ENCODE measurements around the gene WWOX.
A peak's percentile ranks its signal among the peaks of the same experiment; 100 is the strongest.

Gene WWOX

GRCh38 chr16:78897299-78897698 is 797.8 kb downstream of the WWOX start:
- Histone ChIP-seq H2BK12ac (ENCODE audit: low read length) (no peak overlapping the region), H3K79me1 (ENCODE audit: low read length) (no peaks in the 10 kb centered on the region), H3K23ac (ENCODE audit: low read length) (no peak overlapping the region), H2BK120ac (ENCODE audit: insufficient read depth, low read length, poor library complexity) (no peak overlapping the region), H4K12ac (ENCODE audit: low read depth, low read length) (no peak overlapping the region), H4K91ac (ENCODE audit: low read depth, low read length) (no peak overlapping the region), H3K79me2 (ENCODE audit: control insufficient read depth, insufficient read depth, low read length, poor library complexity) (no peaks in the 10 kb centered on the region), H3K36me3 (ENCODE audit: control insufficient read depth in 1 of 2, insufficient read depth in 2 of 2, low read length in 2 of 2) (no peaks in the 10 kb centered on the region), H3K4ac (ENCODE audit: low read depth, low read length) (no peak overlapping the region), H2AFZ (ENCODE audit: insufficient read depth, low read length, poor library complexity) (no peak overlapping the region), H4K8ac (ENCODE audit: low read depth, low read length) (no peak overlapping the region), H3K27me3 (ENCODE audit: insufficient read depth, low read length) (no peaks in the 10 kb centered on the region), H3K9me3 (ENCODE audit: insufficient read depth, low read depth, low read length) (no peaks in the 10 kb centered on the region), H3K14ac (ENCODE audit: low read length) (no peak overlapping the region), H3K27ac (ENCODE audit: low read depth, low read length) (no peak overlapping the region), H3K9ac (ENCODE audit: low read length) (no peak overlapping the region), H3K4me1 (ENCODE audit: control insufficient read depth in 1 of 2, insufficient read depth in 2 of 2, low read length in 2 of 2) (no peaks in the 10 kb centered on the region), H2BK5ac (ENCODE audit: low read depth, low read length, poor library complexity) (no peak overlapping the region), H3K4me3 (ENCODE audit: low read depth, low read length) (no peak overlapping the region), H3K18ac (ENCODE audit: low read length) (no peak overlapping the region), H2AK5ac (ENCODE audit: low read length) (no peak overlapping the region), H3K4me2 (ENCODE audit: low read length) (no peak overlapping the region)
- WGBS (ENCODE audit: extremely low coverage, insufficient coverage, insufficient read length), result 100% methylated on average over 2 of the region's 5 CpGs
- DNase-seq, result no peak

- no peak overlapping the region for H4K12ac ChIP-seq (ENCODE audit: low read depth, low read length)
- no peak overlapping the region for H2AFZ ChIP-seq (ENCODE audit: insufficient read depth, low read length, poor library complexity)
- H3K4me1 ChIP-seq (ENCODE audit: control insufficient read depth in 1 of 2, insufficient read depth in 2 of 2, low read length in 2 of 2), result no peaks in the 10 kb centered on the region
- H3K9ac ChIP-seq (ENCODE audit: low read length), result no peak overlapping the region
- no peak overlapping the region for H3K18ac ChIP-seq (ENCODE audit: low read length)
- H2BK12ac ChIP-seq (ENCODE audit: low read length), result no peak overlapping the region
- no peak overlapping the region for H3K27ac ChIP-seq (ENCODE audit: low read depth, low read length)
- no peak overlapping the region for H3K4me2 ChIP-seq (ENCODE audit: low read length)
- no peak overlapping the region for H2BK120ac ChIP-seq (ENCODE audit: insufficient read depth, low read length, poor library complexity)
- no peaks in the 10 kb centered on the region for H3K36me3 ChIP-seq (ENCODE audit: control insufficient read depth in 1 of 2, insufficient read depth in 2 of 2, low read length in 2 of 2)
- no peak overlapping the region for H2BK5ac ChIP-seq (ENCODE audit: low read depth, low read length, poor library complexity)
- no peak overlapping the region for H3K14ac ChIP-seq (ENCODE audit: low read length)
- H3K23ac ChIP-seq (ENCODE audit: low read length), result no peak overlapping the region
- H3K9me3 ChIP-seq (ENCODE audit: insufficient read depth, low read depth, low read length), result no peaks in the 10 kb centered on the region
- no peak overlapping the region for H3K4me3 ChIP-seq (ENCODE audit: low read depth, low read length)
- H3K4ac ChIP-seq (ENCODE audit: low read depth, low read length), result no peak overlapping the region
- no peaks in the 10 kb centered on the region for H3K27me3 ChIP-seq (ENCODE audit: insufficient read depth, low read length)
- H4K91ac ChIP-seq (ENCODE audit: low read depth, low read length), result no peak overlapping the region
- H3K79me1 ChIP-seq (ENCODE audit: low read length), result no peaks in the 10 kb centered on the region
- no CpG with 5 or more reads among the region's 6 CpGs for WGBS (ENCODE audit: extremely low coverage, insufficient coverage, insufficient read length)
- DNase-seq, result peak in 1 of 2 donors; percentile 12
- no peaks in the 10 kb centered on the region for H3K79me2 ChIP-seq (ENCODE audit: control insufficient read depth, insufficient read depth, low read length, poor library complexity)
- H2AK5ac ChIP-seq (ENCODE audit: low read length), result no peak overlapping the region
- no peak overlapping the region for H4K8ac ChIP-seq (ENCODE audit: low read depth, low read length)
These were observed 800.8 kb downstream of the WWOX start for GRCh38 chr16:78900044-78900811.

GRCh38 chr16:78900966-78901365 is 801.5 kb downstream of the WWOX start:
- Histone ChIP-seq H3K14ac (ENCODE audit: low read length) (no peak overlapping the region), H3K79me2 (ENCODE audit: control insufficient read depth, insufficient read depth, low read length, poor library complexity) (no peaks in the 10 kb centered on the region), H4K91ac (ENCODE audit: low read depth, low read length) (no peak overlapping the region), H3K4me1 (ENCODE audit: control insufficient read depth in 1 of 2, insufficient read depth in 2 of 2, low read length in 2 of 2) (no peaks in the 10 kb centered on the region), H3K27ac (ENCODE audit: low read depth, low read length) (no peak overlapping the region), H2BK5ac (ENCODE audit: low read depth, low read length, poor library complexity) (no peak overlapping the region), H2BK12ac (ENCODE audit: low read length) (no peak overlapping the region), H3K23ac (ENCODE audit: low read length) (no peak overlapping the region), H4K12ac (ENCODE audit: low read depth, low read length) (no peak overlapping the region), H2AK5ac (ENCODE audit: low read length) (no peak overlapping the region), H4K8ac (ENCODE audit: low read depth, low read length) (no peak overlapping the region), H3K18ac (ENCODE audit: low read length) (no peak overlapping the region), H2BK120ac (ENCODE audit: insufficient read depth, low read length, poor library complexity) (no peak overlapping the region), H3K4me3 (ENCODE audit: low read depth, low read length) (no peak overlapping the region), H3K9me3 (ENCODE audit: insufficient read depth, low read depth, low read length) (no peaks in the 10 kb centered on the region), H3K9ac (ENCODE audit: low read length) (no peak overlapping the region), H3K36me3 (ENCODE audit: control insufficient read depth in 1 of 2, insufficient read depth in 2 of 2, low read length in 2 of 2) (no peaks in the 10 kb centered on the region), H3K4ac (ENCODE audit: low read depth, low read length) (no peak overlapping the region), H3K27me3 (ENCODE audit: insufficient read depth, low read length) (no peaks in the 10 kb centered on the region), H3K79me1 (ENCODE audit: low read length) (no peaks in the 10 kb centered on the region), H3K4me2 (ENCODE audit: low read length) (no peak overlapping the region), H2AFZ (ENCODE audit: insufficient read depth, low read length, poor library complexity) (no peak overlapping the region)
- DNase-seq, result no peak
- WGBS (ENCODE audit: extremely low coverage, insufficient coverage, insufficient read length), result no CpG with 5 or more reads among the region's 4 CpGs

GRCh38 chr16:78902321-78902720 is 802.9 kb downstream of the WWOX start:
- Histone ChIP-seq H3K79me1 (ENCODE audit: low read length) (no peaks in the 10 kb centered on the region), H2AFZ (ENCODE audit: insufficient read depth, low read length, poor library complexity) (no peak overlapping the region)

More at GRCh38 chr16:78902321-78902720, 802.9 kb downstream of the WWOX start:
- H3K14ac ChIP-seq (ENCODE audit: low read length), result no peak overlapping the region
- H3K27ac ChIP-seq (ENCODE audit: low read depth, low read length), result no peak overlapping the region
- no peak overlapping the region for H2BK120ac ChIP-seq (ENCODE audit: insufficient read depth, low read length, poor library complexity)
- H3K4me2 ChIP-seq (ENCODE audit: low read length), result no peak overlapping the region
- no peak overlapping the region for H4K12ac ChIP-seq (ENCODE audit: low read depth, low read length)
- no peak overlapping the region for H3K23ac ChIP-seq (ENCODE audit: low read length)
- no peak overlapping the region for H3K4me3 ChIP-seq (ENCODE audit: low read depth, low read length)
- peak overlapping the region; percentile 50 for H3K9ac ChIP-seq (ENCODE audit: low read length)
- no peak overlapping the region for H2AK5ac ChIP-seq (ENCODE audit: low read length)
- H2BK12ac ChIP-seq (ENCODE audit: low read length), result no peak overlapping the region
- no peak overlapping the region for H3K18ac ChIP-seq (ENCODE audit: low read length)
- no peak overlapping the region for H4K91ac ChIP-seq (ENCODE audit: low read depth, low read length)
- H3K9me3 ChIP-seq (ENCODE audit: insufficient read depth, low read depth, low read length), result no peaks in the 10 kb centered on the region
- no CpG with 5 or more reads among the region's 13 CpGs for WGBS (ENCODE audit: extremely low coverage, insufficient coverage, insufficient read length)
- no peak for DNase-seq
- H3K79me2 ChIP-seq (ENCODE audit: control insufficient read depth, insufficient read depth, low read length, poor library complexity), result no peaks in the 10 kb centered on the region
- H3K4me1 ChIP-seq (ENCODE audit: control insufficient read depth in 1 of 2, insufficient read depth in 2 of 2, low read length in 2 of 2), result no peaks in the 10 kb centered on the region
- H2BK5ac ChIP-seq (ENCODE audit: low read depth, low read length, poor library complexity), result no peak overlapping the region
- H3K27me3 ChIP-seq (ENCODE audit: insufficient read depth, low read length), result no peaks in the 10 kb centered on the region
- H3K36me3 ChIP-seq (ENCODE audit: control insufficient read depth in 1 of 2, insufficient read depth in 2 of 2, low read length in 2 of 2), result no peaks in the 10 kb centered on the region
- H3K4ac ChIP-seq (ENCODE audit: low read depth, low read length), result no peak overlapping the region
- H4K8ac ChIP-seq (ENCODE audit: low read depth, low read length), result no peak overlapping the region
